ENCODE measurements around the gene SULT1C4. TPM values are rescaled to one million over a fixed set of nuclear protein-coding genes. Genes with fewer than 3 reads are reported as not detected.

Gene SULT1C4
- total RNA-seq, 1 experiment from 2014 or later = 0.96 TPM

DNA sequence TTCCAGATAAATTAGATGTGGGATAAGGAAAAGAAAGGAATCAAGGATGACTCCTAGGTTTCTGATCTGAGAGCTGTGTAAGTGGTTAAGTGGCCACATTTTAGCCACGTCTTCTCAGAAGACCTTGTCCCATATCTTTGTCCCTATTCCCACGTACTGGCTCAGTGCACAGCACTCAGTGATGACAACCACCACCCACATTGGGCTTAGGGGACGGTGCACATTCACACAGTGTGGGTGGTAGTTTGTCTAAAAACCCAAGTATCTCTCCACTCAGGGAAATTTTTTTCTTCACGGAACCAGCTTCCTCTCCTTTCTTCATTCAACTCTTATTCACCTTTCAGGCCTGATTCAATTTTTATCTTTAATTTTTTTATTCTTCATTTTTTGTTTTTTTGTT is 40.7 kb downstream of the SULT1C4 start:
- Histone ChIP-seq H3K9me3 (ENCODE audit: control insufficient read depth, low read depth, low read length) (no peaks in the 10 kb centered on the region), H4K5ac (ENCODE audit: insufficient read length, low read depth, low read length) (no peak overlapping the region), H3K79me1 (ENCODE audit: insufficient read depth, low read depth, low read length, poor library complexity, severe bottlenecking) (no peaks in the 10 kb centered on the region), H2BK20ac (ENCODE audit: low read depth, low read length, poor library complexity, severe bottlenecking) (no peak overlapping the region), H2AFZ (ENCODE audit: low read length) (no peak overlapping the region), H2AK5ac (ENCODE audit: insufficient read length, low read length) (no peak overlapping the region), H2BK15ac (ENCODE audit: low read depth, low read length) (no peak overlapping the region), H4K8ac (replicated peaks; ENCODE audit: insufficient read length, low read depth, low read length) (no peak overlapping the region), H3K27me3 (ENCODE audit: insufficient read depth, low read length) (no peaks in the 10 kb centered on the region), H2BK5ac (ENCODE audit: insufficient read length, low read length) (no peak overlapping the region), H3K4me1 (ENCODE audit: insufficient read depth, low read length) (no peaks in the 10 kb centered on the region), H3K9ac (ENCODE audit: extremely low read depth, insufficient read length, low read length) (no peak overlapping the region), H3K4me2 (ENCODE audit: insufficient read depth, insufficient read length, low read length) (no peak overlapping the region), H3K79me2 (ENCODE audit: insufficient read depth, low read length) (no peaks in the 10 kb centered on the region), H3K14ac (ENCODE audit: insufficient read depth, low read length) (no peak overlapping the region), H3K23ac (ENCODE audit: insufficient read length, low read depth, low read length) (no peak overlapping the region), H3K4ac (ENCODE audit: low read depth, low read length) (no peak overlapping the region), H2BK120ac (ENCODE audit: low read depth, low read length, poor library complexity, severe bottlenecking) (no peak overlapping the region), H4K20me1 (ENCODE audit: control insufficient read depth, insufficient read depth, insufficient read length) (no peaks in the 10 kb centered on the region), H3K56ac (ENCODE audit: insufficient read length, low read depth, low read length) (no peak overlapping the region), H3K23me2 (ENCODE audit: insufficient read length, low read depth, low read length, poor library complexity, severe bottlenecking) (no peaks in the 10 kb centered on the region), H3T11ph (ENCODE audit: low read length) (no peak overlapping the region), H4K91ac (ENCODE audit: insufficient read length, low read depth, low read length) (no peak overlapping the region), H3K18ac (ENCODE audit: insufficient read length, low read depth, low read length) (no peak overlapping the region), H2BK12ac (ENCODE audit: insufficient read length, low read depth, low read length) (no peak overlapping the region), H3K27ac (ENCODE audit: insufficient read length, low read depth, low read length) (no peak overlapping the region)
- H3K36me3 Mint-ChIP-seq (ENCODE audit: insufficient read depth in 1 of 3, low read depth in 3 of 3) = no peaks in the 10 kb centered on the region
- no peak overlapping the region for H3K4me3 Mint-ChIP-seq
- H3K9me3 Mint-ChIP-seq = no peaks in the 10 kb centered on the region
- no peaks in the 10 kb centered on the region for H3K4me1 Mint-ChIP-seq
- no peak for DNase-seq
- no peaks in the 10 kb centered on the region for H3K27me3 Mint-ChIP-seq (ENCODE audit: low read depth)
- WGBS (ENCODE audit: extremely low coverage, insufficient read length, low lambda C conversion rate) = no CpG with 5 or more reads among the region's 4 CpGs
- no peak for TF ChIP-seq CTCF (conservative IDR thresholded peaks at IDR 0.05)
- H3K27ac Mint-ChIP-seq = no peak overlapping the region

Data from H9 (cell line).